GM23338 (cell line): ENCODE measurements around the gene RFPL2. TPM values are rescaled to one million over a fixed set of nuclear protein-coding genes. Genes with fewer than 3 reads are reported as not detected.

Source experiments
- ATAC-seq: fragments of 200-7000 bp; cut with Tn5 transposase; 3 replicates; pipeline ENCODE4 v1.9.1; 2020
- DNase-seq: peaks from one replicate; pipeline ENCODE4 v3.0.0-alpha.2; 2015; ENCODE audit warnings: low spot score
- H2AFZ ChIP-seq: fragments of 200-600 bp; sonication (generic); 2 replicates; pipeline ENCODE4 v1.8.0; 2016; ENCODE audit warnings: antibody characterized with exemption, mild to moderate bottlenecking, moderate library complexity
- H3F3A ChIP-seq: fragments of 200-600 bp; sonication (generic); replicated peaks from 2 replicates; pipeline ENCODE4 v1.8.0; 2017; ENCODE audit warnings: antibody characterized with exemption, mixed run types, low read depth
- H3K27ac ChIP-seq: fragments of 200-600 bp; sonication (generic); 2 replicates; pipeline ENCODE4 v1.6.1; 2016; ENCODE audit warnings: low read depth
- H3K27me3 ChIP-seq: fragments of 200-600 bp; sonication (generic); 2 replicates; pipeline ENCODE4 v1.8.0; 2016; ENCODE audit warnings: mild to moderate bottlenecking, mixed run types, moderate library complexity; ENCODE audit not compliant: insufficient read depth
- H3K36me3 ChIP-seq: fragments of 200-600 bp; sonication (generic); 2 replicates; pipeline ENCODE4 v1.8.0; 2016; ENCODE audit warnings: mild to moderate bottlenecking; ENCODE audit not compliant: insufficient read depth
- H3K4me1 ChIP-seq: fragments of 200-600 bp; sonication (generic); 2 replicates; pipeline ENCODE4 v1.8.0; 2016; ENCODE audit warnings: mild to moderate bottlenecking, moderate library complexity; ENCODE audit not compliant: insufficient read depth
- H3K4me2 ChIP-seq: fragments of 200-600 bp; sonication (generic); 2 replicates; pipeline ENCODE4 v1.7.1; 2017; ENCODE audit warnings: mixed run types
- H3K4me3 ChIP-seq: fragments of 200-600 bp; sonication (generic); 2 replicates; pipeline ENCODE4 v1.6.1; 2016; ENCODE audit warnings: mixed run types
- H3K79me2 ChIP-seq: fragments of 200-600 bp; sonication (generic); replicated peaks from 2 replicates; pipeline ENCODE4 v1.8.0; 2017; ENCODE audit warnings: mild to moderate bottlenecking; ENCODE audit not compliant: insufficient read depth
- H3K9me2 ChIP-seq: fragments of 200-600 bp; sonication (generic); 2 replicates; pipeline ENCODE4 v1.8.0; 2017; ENCODE audit not compliant: insufficient read depth
- H4K20me1 ChIP-seq: fragments of 200-600 bp; sonication (generic); replicated peaks from 2 replicates; pipeline ENCODE4 v1.8.0; 2017; ENCODE audit warnings: mild to moderate bottlenecking; ENCODE audit not compliant: insufficient read depth
- H3K27ac Mint-ChIP-seq: 2 replicates; pipeline ENCODE4 v1.8.0; 2020; ENCODE audit warnings: inconsistent platforms, mild to moderate bottlenecking, moderate library complexity, mixed read lengths
- H3K27me3 Mint-ChIP-seq: 3 replicates; pipeline ENCODE4 v1.8.0; 2022; ENCODE audit warnings: low read depth, mild to moderate bottlenecking, moderate library complexity, mixed read lengths, inconsistent platforms; ENCODE audit not compliant: insufficient read depth, poor library complexity
- H3K36me3 Mint-ChIP-seq: 3 replicates; pipeline ENCODE4 v1.8.0; 2021; ENCODE audit warnings: low read depth, mild to moderate bottlenecking, inconsistent platforms, moderate library complexity, mixed read lengths
- H3K4me1 Mint-ChIP-seq: 3 replicates; pipeline ENCODE4 v1.8.0; 2020; ENCODE audit warnings: mild to moderate bottlenecking, inconsistent platforms, mixed read lengths
- H3K4me3 Mint-ChIP-seq: 3 replicates; pipeline ENCODE4 v1.8.0; 2021; ENCODE audit warnings: moderate library complexity, mild to moderate bottlenecking, inconsistent platforms, mixed read lengths
- H3K9me3 Mint-ChIP-seq: 3 replicates; pipeline ENCODE4 v1.8.0; 2020; ENCODE audit warnings: moderate library complexity, mild to moderate bottlenecking, inconsistent platforms, mixed read lengths
- CREB1 ChIP-seq: fragments of 250-450 bp; sonication (Bioruptor Pico); IDR thresholded peaks from 2 replicates; pipeline ENCODE4 v1.5.0; 2020; ENCODE audit warnings: low read depth, mild to moderate bottlenecking, moderate library complexity
- CTCF ChIP-seq, 2 experiments: fragments of 200-600 bp in 1 of 2; sonication (generic) in 1 of 2; conservative IDR thresholded peaks; 2 replicates each; pipeline versions ENCODE4 v1.5.1 to v1.6.1; 2016 to 2017; ENCODE audit warnings: antibody characterized with exemption in 2 of 2, low read depth in 2 of 2, mild to moderate bottlenecking in 2 of 2, moderate library complexity in 1 of 2
- ETS1 ChIP-seq: IDR thresholded peaks from 2 replicates; pipeline ENCODE4 v1.6.1; 2016; ENCODE audit warnings: antibody characterized with exemption
- EZH2 ChIP-seq: fragments of 200-600 bp; sonication (generic); IDR thresholded peaks from one replicate; pipeline ENCODE4 v1.8.0; 2017; ENCODE audit warnings: antibody characterized with exemption, mild to moderate bottlenecking, low read depth; ENCODE audit not compliant: unreplicated experiment
- EZH2phosphoT487 ChIP-seq: fragments of 200-600 bp; sonication (generic); IDR thresholded peaks from one replicate; pipeline ENCODE4 v1.8.1; 2018; ENCODE audit warnings: antibody characterized with exemption; ENCODE audit not compliant: unreplicated experiment
- JUNB ChIP-seq: IDR thresholded peaks from one replicate; pipeline ENCODE4 v1.6.1; 2016; ENCODE audit warnings: antibody characterized with exemption; ENCODE audit not compliant: unreplicated experiment
- NANOG ChIP-seq: IDR thresholded peaks from 2 replicates; pipeline ENCODE4 v1.6.1; 2016; ENCODE audit warnings: antibody characterized with exemption, borderline replicate concordance
- POLR2AphosphoS5 ChIP-seq: IDR thresholded peaks from 2 replicates; pipeline ENCODE4 v1.6.1; 2016; ENCODE audit warnings: antibody characterized with exemption, low read depth
- REST ChIP-seq: IDR thresholded peaks from one replicate; pipeline ENCODE4 v1.6.1; 2018; ENCODE audit warnings: antibody characterized with exemption; ENCODE audit not compliant: unreplicated experiment
- STAT1 ChIP-seq: IDR thresholded peaks from one replicate; pipeline ENCODE4 v1.6.1; 2016; ENCODE audit warnings: antibody characterized with exemption; ENCODE audit not compliant: unreplicated experiment
- ZNF331 ChIP-seq: fragments of 250-450 bp; sonication (Bioruptor Pico); IDR thresholded peaks from 2 replicates; pipeline ENCODE4 v1.5.0; 2020; ENCODE audit warnings: low read depth, mild to moderate bottlenecking, moderate library complexity
- ZNF462 ChIP-seq: fragments of 250-450 bp; sonication (Bioruptor Pico); IDR thresholded peaks from 2 replicates; pipeline ENCODE4 v1.5.0; 2020; ENCODE audit warnings: mild to moderate bottlenecking, moderate library complexity
- polyA plus RNA-seq: library from polyadenylated mRNA; unstranded; fragments of >200 nt; fragmentation: Nextera tagmentation; extraction: Ambion mirVana; gene quantifications from 2 replicates; pipeline ENCODE4 v1.2.1, GENCODE V29; 2016
- total RNA-seq: library from RNA; depleted of rRNA; stranded (reverse); fragments of >200 nt; shearing (Covaris generic); gene quantifications from 2 replicates; pipeline ENCODE4 v1.2.3, GENCODE V29; 2014

Gene RFPL2
- total and polyA plus RNA-seq, 2 experiments from 2014 or later = 0.45 TPM; not detected in 1

GRCh38 chr22:32219026-32219425 lies 14.2 kb upstream of the RFPL2 start:
- Histone ChIP-seq H3K4me3 (no peak overlapping the region), H3K9me2 (no peaks in the 10 kb centered on the region), H3K27ac (no peak overlapping the region), H3K4me2 (no peak overlapping the region), H3K27me3 (0 out of 2 replicates have a peak, but pooled peaks cover 5% of the 10 kb centered on the region), H3K79me2 (no peaks in the 10 kb centered on the region), H2AFZ (no peak overlapping the region), H3K36me3 (no peaks in the 10 kb centered on the region), H3F3A (no peaks in the 10 kb centered on the region), H4K20me1 (no peaks in the 10 kb centered on the region), H3K4me1 (no peaks in the 10 kb centered on the region)
- ATAC-seq = no peak
- H3K4me1 Mint-ChIP-seq = peaks cover 5% of the 10 kb centered on the region; the same call in 2 of the 3 replicates
- H3K9me3 Mint-ChIP-seq = no peaks in the 10 kb centered on the region
- H3K4me3 Mint-ChIP-seq = no peak overlapping the region
- no peaks in the 10 kb centered on the region for H3K36me3 Mint-ChIP-seq
- peaks cover 4% of the 10 kb centered on the region for H3K27me3 Mint-ChIP-seq
- H3K27ac Mint-ChIP-seq = no peak overlapping the region
- TF ChIP-seq NANOG = no peak
- TF ChIP-seq STAT1 = no peak
- TF ChIP-seq REST = no peak
- no peak for TF ChIP-seq ETS1
- no peak for TF ChIP-seq JUNB
- TF ChIP-seq EZH2 = no peak
- TF ChIP-seq ZNF462 (CRISPR knock-in tag) = no peak
- no peak for TF ChIP-seq CTCF (conservative IDR thresholded peaks at IDR 0.05; ENCODE audit: low read depth in 2 of 2)
- TF ChIP-seq EZH2phosphoT487 = no peak
- no peak for TF ChIP-seq POLR2AphosphoS5
- TF ChIP-seq ZNF331 (CRISPR knock-in tag) = no peak
- no peak for TF ChIP-seq CREB1
- no peak for DNase-seq
